NCI-H460 (cell line): Measurements from ENCODE around the gene KRTAP10-7. TPM values are rescaled to one million over a fixed set of nuclear protein-coding genes. Genes with fewer than 3 reads are reported as not detected.
"Not testable (repeated sequence)": the region's sequence is repeated elsewhere in the genome, so short reads cannot be mapped to it uniquely, and the experiment has no call there.

ENCODE experiments used
- DNase-seq: peaks from one replicate; pipeline ENCODE4 v3.0.0-alpha.2; 2016; ENCODE audit warnings: low read depth; ENCODE audit errors: extremely low read depth
- polyA plus RNA-seq: library from polyadenylated mRNA; depleted of rRNA; stranded (reverse); fragments of >200 nt; gene quantifications from 2 replicates; pipeline ENCODE4 v1.2.3, GENCODE V29; 2014; cell fraction: nucleus; rRNA removed
- total RNA-seq: library from RNA; depleted of rRNA; stranded (reverse); fragments of >200 nt; shearing (Covaris generic); gene quantifications from 2 replicates; pipeline ENCODE4 v1.2.3, GENCODE V29; 2014; rRNA removed

KRTAP10-7 gene, protein sequence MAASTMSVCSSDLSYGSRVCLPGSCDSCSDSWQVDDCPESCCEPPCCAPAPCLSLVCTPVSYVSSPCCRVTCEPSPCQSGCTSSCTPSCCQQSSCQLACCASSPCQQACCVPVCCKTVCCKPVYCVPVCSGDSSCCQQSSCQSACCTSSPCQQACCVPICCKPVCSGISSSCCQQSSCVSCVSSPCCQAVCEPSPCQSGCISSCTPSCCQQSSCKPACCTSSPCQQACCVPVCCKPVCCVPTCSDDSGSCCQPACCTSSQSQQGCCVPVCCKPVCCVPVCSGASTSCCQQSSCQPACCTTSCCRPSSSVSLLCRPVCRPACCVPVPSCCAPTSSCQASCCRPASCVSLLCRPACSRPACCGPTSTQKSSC
- total RNA-seq, result not detected in 2 replicates
- not detected in 2 replicates for polyA plus RNA-seq

DNA sequence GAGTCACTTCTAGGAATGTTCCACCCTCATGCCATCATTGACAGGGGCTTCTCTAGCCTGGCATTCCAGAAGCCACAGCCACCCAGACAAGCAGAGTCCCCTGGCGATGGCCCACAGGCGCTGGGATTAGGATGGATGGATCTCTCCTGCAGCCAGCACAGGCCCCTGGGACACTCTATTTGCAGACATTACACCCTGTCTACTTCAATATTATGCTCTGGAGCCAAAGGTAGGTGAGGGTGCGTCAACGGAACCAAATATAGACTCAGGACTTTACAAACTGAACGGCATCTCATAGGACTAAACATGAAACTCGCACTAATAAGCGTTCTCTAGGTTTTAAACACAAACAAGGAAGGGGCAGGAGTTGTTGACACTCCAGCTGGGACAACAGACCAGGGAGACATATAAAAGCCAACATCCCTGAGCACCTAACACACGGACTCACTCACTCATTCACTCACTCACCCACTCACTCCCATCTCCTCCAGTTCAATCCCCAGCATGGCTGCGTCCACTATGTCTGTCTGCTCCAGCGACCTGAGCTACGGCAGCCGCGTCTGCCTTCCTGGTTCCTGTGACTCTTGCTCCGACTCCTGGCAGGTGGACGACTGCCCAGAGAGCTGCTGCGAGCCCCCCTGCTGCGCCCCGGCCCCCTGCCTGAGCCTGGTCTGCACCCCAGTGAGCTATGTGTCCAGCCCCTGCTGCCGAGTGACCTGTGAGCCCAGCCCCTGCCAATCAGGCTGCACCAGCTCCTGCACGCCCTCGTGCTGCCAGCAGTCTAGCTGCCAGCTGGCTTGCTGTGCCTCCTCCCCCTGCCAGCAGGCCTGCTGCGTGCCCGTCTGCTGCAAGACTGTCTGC, at the start of gene KRTAP10-7:
Gene KRTAP10-7 (plus strand): TSS at position 480 of the 861 bp plus-strand sequence. CDS start 25 bp downstream, at position 505.
- not testable (repeated sequence) for DNase-seq

DNA sequence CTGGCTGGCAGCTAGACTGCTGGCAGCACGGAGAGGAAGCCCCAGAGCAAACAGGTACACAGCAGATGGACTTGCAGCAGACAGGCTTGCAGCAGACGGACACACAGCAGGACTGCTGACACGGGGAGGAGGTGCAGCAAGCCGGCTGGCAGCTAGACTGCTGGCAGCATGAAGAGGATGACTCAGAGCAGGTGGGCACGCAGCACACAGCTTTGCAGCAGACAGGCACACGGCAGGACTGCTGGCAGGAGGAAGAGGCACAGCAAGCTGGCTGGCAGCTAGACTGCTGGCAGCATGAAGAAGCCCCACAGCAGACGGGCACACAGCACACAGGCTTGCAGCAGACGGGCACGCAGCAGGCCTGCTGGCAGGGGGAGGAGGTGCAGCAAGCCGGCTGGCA, 49.6 kb upstream of the KRTAP10-7 start:
- no peak for DNase-seq

DNA sequence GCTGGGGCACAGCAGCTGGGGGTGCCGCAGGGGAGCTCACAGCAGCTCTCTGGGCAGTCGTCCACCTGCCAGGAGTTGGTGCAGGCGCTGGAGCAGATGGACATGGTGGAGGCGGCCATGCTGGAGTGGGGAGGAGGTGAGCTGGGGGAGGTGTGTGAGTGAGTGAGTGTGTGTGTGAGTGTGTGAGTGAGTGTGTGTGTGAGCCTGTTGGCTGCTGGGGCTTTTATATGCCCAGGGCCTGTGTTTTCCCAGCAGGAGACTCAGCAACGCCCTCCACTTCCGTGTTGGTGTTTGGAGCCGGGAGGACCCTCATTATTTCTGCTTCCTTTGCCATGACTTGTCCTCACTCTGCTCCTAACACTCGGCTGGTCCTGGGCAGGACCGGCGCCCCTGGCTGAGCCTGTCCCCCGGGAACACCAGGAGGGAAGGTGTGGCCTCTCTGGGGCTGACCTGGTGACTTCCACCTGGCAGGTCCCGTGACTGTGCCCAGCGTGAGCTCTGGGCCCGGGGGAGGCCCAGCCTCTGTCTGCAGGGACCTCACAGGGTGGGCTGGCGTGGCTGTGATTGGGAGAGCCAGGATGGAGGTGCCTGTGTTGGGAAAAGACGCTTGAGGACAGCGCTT, 48.9 kb upstream of the KRTAP10-7 start, which contains the start of gene KRTAP10-2:
Gene KRTAP10-2 (minus strand): TSS at position 166 of the 622 bp plus-strand sequence. CDS start 47 bp downstream, at position 119.
- DNase-seq, result no peak

DNA sequence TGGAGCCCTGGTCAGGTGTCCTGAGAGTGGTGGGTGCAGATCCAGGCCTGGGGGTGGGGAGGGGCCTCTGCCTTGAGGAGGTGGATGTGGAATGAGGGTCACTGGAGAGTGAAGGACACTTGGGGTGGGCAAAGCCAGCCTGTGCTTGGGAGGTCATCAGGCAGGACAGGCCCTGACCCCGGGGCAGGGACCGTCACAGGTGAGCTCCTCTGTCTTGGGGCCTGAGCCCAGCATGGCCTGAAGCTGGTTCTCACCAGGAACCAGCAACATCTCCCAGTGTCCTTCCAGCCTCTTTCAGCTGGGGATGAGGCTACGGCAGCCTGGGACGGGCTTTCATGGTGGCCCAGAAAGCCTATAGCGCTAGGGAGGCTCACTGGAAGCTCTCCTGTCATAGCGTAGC, 48.3 kb upstream of the KRTAP10-7 start:
- no peak for DNase-seq

DNA sequence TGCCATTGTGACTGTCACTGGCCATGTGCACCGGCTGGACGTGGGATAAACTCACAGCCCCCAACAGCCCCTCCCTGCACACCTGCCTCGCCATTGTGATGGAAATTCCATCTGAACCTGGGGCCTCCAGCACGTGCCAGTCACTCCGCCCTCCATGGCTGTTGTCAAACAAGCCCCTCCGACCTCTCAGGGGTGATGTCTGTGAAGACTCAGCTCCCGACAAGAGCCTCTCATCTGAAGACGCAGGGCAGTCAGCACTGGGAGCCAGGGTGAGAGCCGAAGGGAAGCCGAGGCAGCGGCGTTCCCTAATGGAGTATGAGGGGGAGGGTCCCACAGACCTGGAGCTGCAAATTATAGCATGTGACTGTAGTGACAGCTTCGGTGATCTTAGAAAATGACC, 47.7 kb upstream of the KRTAP10-7 start:
- no peak for DNase-seq

DNA sequence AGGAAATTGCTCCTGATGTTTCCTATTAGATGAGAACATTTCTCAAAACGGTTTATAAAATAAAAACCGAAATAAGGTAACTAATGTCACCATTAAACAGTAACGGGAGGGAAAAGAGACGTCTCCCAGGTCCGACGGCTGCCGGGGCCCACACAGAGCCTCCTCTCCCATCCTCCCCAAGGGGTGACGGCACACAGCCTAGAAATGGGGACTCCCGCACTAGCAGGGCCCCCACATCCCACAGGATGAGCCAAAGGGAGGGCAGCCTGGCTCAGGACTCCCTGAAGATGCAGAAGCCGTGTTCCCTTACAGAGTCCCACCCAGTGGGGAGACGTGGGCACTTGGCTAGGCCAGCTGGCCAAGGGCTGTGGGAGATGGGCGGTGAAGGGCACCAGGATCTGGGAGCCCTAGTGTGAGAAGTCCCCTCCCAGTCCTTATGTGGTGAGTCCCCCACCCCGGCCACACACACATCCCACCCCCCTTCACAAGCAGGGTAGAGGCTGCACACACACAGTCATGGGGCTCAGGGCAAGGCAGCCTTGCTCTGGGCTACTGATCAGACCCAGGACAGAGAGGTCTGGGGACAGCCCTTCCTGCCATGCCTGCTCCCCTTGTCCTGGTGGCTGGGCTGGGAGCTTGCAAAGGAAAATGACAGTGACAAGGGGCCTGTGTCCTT, 45.1 kb upstream of the KRTAP10-7 start:
- DNase-seq, result no peak

DNA sequence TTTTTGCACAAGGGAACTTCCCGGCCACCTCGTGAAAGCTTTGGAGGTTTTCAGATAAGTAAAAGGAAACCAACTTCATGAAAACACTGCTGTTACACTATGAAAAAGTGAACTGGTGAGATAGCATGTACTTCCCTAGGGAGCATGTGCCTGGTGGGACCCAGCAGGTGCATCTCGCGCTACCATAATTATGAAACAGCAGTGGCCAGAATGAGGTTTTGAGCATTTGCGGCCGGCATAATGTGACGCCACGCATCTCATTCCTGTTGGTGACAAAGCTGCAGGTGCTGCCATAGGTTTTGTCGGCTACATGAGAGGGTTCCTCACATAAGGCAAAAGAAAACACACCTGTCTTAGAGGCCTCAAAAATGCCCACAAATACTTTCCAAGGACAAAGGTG, 43.5 kb upstream of the KRTAP10-7 start:
- DNase-seq, result no peak

DNA sequence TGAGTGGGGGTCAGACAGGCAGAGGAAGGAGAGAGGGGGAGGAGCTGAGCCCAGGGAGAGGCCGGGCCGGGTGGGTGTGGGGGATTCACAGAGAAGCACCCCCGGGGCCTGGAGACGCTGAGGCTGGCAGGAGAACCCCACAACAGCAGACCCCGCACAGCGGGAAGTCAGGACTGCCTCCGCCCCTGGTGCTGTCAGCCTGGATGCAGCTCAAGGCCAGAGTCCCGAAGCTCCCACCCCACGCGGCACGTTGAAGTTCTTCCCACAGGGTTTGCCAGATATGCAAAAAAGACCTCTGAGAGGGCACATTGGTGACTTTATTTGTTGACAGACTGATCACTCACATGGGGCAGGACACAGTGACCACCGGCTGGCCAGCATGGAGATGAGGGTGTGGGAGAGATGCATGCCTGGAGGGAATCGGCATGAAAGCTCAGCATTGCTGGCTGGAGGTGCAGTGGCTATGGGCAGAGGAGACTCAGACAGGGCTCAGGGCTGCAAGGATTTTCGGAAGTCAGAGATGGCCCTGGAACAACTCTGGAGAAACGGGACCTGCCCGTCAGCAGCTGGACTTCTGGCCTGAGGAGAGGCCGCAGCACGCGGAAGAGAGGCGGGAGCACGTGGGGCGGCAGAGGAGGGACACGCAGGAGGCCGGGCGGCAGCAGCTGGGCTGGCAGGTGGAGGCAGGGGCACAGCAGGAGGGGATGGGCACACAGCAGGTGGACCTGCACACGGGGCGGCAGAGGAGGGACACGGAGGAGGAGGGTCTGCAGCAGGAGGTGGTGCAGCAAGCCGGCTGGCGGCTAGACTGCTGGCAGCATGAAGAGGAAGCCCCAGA, 42.7 kb upstream of the KRTAP10-7 start:
- no peak for DNase-seq

DNA sequence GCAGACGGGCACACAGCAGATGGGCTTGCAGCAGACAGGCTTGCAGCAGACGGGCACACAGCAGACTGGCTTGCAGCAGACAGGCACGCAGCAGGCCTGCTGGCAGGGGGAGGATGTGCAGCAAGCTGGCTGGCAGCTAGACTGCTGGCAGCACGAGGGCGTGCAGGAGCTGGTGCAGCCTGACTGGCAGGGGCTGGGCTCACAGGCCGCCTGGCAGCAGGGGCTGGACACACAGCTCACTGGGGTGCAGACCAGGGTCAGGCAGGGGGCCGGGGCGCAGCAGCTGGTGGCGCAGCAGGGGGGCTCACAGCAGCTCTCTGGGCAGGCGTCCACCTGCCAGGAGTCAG, 42.1 kb upstream of the KRTAP10-7 start:
- not testable (repeated sequence) for DNase-seq

DNA sequence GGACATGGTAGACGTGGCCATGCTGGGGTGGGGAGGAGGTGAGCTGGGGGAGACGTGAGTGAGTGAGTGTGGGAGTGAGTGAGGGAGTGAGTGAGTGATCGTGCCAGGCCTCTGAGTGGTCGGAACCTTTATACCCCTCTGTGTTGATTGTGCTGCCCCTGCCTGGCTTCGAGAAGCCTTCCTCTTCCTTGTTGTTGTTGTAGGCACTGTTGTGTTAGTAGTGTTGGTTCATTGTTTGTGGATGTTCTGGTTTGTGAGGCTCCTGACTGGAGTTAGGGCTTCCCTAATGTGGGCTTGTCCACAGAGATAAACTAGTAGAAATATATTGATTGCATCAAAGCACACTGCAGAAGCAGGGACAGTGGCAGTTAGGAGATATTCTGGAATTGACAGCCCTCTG, 41.7 kb upstream of the KRTAP10-7 start, which contains the start of gene KRTAP10-3:
Gene KRTAP10-3 (minus strand): TSS at position 101 of the 400 bp plus-strand sequence. CDS start 80 bp downstream, at position 21.
- DNase-seq, result no peak

DNA sequence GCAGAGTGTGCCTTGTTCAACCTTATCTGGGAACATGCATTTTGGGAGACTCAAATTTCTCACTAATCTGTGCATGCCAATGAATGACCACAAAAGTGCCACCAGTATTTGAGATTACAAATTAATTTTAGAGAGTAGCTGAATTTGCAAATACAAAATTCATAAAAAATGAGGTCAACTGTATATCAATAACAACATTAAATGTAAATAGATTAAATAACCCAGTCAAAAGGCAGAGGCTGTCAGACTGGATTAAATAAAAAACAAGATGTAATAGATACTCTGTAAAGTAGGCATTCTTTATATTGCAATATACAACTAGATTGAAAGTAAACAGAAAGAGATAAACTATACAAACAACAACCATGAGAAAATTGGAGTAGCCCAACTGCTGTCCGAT, 36.3 kb upstream of the KRTAP10-7 start:
- DNase-seq, result no peak

DNA sequence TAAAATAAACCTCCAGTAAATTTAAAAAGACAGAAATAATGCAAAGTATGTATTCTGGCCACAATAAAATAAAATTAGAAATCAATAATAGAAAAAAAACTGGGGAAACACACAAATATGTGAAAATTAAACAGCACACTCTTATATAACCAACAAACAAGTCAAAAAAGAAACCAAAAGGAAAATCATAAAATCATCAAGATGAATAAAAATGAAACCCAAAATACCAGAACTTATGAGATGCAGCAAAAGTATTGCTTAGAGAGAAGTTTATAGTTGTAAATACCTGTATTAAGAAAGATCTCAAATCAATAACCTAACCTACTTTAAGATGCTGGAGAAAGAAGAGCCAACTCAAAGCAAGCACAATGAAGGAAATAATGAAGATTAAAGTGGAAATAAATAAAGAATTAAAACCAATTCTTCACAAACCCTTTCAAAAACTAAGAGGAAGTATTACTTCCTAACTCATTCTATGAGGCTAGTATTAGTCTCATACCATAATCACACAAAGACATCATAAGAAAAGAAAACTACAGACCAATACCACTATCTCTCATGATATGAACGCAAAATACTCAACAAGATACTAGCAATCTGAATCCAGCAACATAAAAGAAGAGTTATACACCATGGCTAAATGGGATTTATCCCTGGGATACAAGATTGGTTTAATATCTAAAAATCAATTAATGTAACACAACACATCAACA, 35.4 kb upstream of the KRTAP10-7 start:
- no peak for DNase-seq

DNA sequence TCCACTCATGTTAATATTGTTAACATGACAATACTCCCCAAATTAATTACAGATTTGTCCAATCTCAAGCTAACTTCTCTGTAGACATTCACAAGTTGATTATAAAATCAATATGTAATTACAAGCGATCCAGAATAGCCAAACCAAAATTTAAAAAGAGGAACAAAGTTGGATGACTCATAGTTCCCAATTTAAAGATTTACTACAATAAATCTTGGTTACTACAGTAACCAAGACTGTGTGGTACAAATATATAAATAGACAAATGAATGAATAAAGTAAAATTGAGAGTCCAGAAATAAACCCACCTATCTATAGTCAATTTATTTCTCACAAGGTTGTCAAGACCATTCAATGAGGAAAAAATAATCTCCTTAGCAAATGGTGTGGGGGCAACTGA, 34.0 kb upstream of the KRTAP10-7 start:
- no peak for DNase-seq

DNA sequence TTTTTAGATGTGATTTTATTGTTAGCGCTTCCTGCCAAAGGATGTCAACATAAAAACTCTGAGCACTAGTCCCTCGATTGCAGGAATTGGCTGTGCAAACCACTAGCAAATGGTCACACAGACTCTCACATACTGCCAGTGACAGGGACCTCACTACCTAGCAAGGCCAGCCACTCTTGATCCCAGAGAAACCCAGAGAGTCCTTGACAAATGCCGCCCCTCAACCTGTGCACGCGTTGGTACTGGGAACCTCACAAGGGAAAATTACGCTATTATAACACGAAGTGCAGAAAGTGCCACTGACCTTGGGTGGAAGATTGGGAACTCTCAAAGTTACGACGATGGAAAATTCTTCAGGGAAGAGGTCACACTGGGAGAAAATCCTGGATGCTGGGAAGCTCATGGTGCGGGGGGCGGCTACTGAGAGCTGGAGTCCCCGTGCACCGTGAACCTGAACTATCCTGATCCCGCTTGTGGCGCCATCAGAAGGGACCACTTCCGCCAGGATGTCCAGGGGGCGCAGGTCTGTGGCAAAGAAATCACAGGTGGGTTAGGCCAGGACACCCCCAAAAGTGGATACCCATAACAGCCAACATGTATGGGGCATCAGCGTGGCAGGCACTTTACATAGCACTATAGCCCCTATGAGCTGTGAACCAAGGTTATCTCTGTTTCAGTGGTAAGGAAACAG, 32.8 kb upstream of the KRTAP10-7 start:
- no peak for DNase-seq

DNA sequence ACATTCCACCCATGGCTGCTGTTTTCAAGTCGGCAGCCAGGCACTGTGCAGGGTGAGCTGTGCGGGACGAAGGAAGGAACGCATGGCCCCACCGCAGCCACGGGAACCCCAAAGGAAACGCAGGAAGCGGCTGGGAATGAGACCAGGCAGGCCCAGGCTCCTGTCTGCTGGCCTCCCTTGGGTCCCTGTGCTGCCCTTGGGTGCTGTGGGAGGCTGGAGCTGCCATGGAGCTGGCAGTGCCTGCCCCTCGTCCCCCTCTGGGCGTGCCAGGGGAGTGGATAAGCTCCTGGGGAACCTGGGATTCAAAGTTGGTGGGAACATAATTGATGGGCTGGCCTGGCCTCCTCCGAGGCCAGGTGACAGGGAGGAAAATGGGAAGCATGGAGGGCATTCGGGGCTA, 32.1 kb upstream of the KRTAP10-7 start:
- DNase-seq, result no peak

DNA sequence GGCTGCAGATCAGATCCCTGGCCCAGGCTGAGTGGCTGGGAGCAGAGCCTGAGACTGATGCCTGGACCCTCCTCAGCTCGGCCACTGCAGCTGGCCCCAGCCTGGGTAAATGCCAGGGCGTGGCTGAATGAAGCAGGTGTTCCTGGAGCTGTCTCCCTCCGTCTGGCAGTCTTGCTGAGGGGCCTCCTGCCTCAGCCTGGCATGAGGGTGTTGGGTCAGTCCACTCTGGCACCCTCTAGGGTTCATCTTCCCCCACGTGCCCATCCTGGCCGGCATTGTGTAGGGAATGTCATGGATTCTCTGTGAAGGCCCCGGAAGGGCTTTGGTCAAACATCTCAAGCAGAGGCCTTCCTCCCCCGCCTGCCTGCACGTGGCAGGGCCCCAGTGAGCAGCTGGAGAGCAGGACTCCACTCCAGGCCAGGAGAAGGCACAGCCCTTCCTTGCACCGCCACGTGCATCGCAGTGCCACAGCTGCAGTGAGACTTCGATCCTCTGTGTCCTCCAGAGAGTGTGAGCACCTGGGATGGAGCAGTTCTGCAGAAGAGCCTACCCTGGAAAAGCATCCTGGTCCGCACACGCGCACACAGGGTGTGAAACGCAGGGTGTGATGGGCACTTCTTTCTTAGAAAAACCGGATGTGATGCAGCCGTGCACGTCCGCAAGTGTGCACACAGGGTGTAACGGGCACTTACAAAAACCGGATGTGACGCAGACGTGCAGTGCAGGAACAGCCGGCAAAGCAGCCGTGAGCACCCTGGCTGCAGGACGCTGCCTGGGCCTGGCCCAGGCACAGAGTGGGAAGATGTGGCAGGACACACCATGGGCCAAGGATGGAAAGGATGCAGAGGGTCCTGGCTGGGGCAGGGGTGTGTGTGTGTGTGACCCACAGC, 31.5 kb upstream of the KRTAP10-7 start:
- DNase-seq, result no peak

DNA sequence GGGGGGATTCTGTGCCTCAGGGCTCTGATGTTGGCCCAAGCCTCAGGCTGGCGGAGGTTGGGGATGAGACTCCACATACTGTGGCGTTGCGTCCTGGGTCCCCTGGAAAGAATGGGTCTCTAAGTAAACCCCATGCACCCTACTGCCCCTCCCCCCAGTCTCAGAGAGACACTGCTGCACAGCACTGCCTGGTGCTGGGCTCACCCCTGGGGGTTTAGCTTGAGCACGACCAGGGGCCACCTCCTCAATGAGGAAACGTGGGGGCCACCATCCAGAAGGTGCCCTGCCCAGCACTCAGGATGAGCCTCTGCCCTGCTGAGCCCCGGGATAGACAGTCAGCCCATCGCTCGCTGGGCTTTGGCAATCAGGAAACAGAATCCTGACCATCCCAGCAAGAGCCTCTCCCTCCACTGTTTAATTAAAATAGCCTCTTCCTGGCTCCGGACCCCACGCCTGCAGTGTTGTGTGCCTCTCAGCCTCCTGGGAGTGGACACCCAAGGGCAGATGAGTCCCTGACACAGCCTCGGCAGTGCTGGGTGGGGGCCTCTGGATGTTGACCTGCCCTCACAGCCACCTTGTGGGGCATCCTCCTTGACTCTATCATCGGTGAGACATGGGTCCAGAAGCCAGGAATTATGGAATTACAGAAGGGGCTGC, 30.4 kb upstream of the KRTAP10-7 start:
- no peak for DNase-seq
